ENCODE results near the gene WDR81. TPM values are rescaled to one million over a fixed set of nuclear protein-coding genes. Genes with fewer than 3 reads are reported as not detected.

Gene WDR81
- total RNA-seq, 1 donor = 19.9 TPM

Other genes with a start within 250 kb of the WDR81 start
- gene MYO1C, start 232.0 kb upstream of the WDR81 start, total RNA-seq = 12.1 TPM
- 102 TPM for gene INPP5K, start 208.1 kb upstream of the WDR81 start, total RNA-seq
- 16.8 TPM for gene PITPNA, start 161.9 kb upstream of the WDR81 start, total RNA-seq
- gene SLC43A2, start 95.9 kb upstream of the WDR81 start, total RNA-seq = 88.4 TPM
- gene SCARF1, start 79.0 kb upstream of the WDR81 start, total RNA-seq = 4.6 TPM
- 6.7 TPM for gene RILP, start 74.8 kb upstream of the WDR81 start, total RNA-seq
- gene PRPF8, start 39.8 kb upstream of the WDR81 start, total RNA-seq = 186 TPM
- under 0.01 TPM for gene TLCD2, start 14.3 kb upstream of the WDR81 start, total RNA-seq
- gene SERPINF2, start 18.2 kb downstream of the WDR81 start, total RNA-seq = 0.52 TPM
- gene SERPINF1, start 37.4 kb downstream of the WDR81 start, total RNA-seq = 15.1 TPM
- gene SMYD4, start 105.2 kb downstream of the WDR81 start, total RNA-seq = 7.1 TPM
- gene RPA1, start 105.3 kb downstream of the WDR81 start, total RNA-seq = 21.3 TPM